Astrocyte (in vitro differentiated cells and primary cell): ENCODE data around the gene MAN1C1.

ENCODE experiments used
- CTCF ChIP-seq: IDR thresholded peaks from 2 replicates; pipeline ENCODE4 v1.5.1; 2011; ENCODE audit warnings: low read depth, mild to moderate bottlenecking, inconsistent platforms, low read length, moderate library complexity; ENCODE audit not compliant: insufficient read depth
- EZH2 ChIP-seq: IDR thresholded peaks from 2 replicates; pipeline ENCODE4 v1.6.1; 2012; ENCODE audit warnings: mild to moderate bottlenecking, low read length, inconsistent platforms; ENCODE audit not compliant: insufficient read depth

GRCh38 chr1:25668931-25669573, 52.5 kb downstream of the MAN1C1 start:
- TF ChIP-seq EZH2 (no peak), CTCF (no peak)
